SK-N-SH (cell line): Measurements from ENCODE around the gene SLC44A5.

Experiments used
- EP300 ChIP-seq, 2 experiments: IDR thresholded peaks; 2 replicates each; pipeline versions ENCODE4 v1.4.0 to v1.6.1; 2012; ENCODE audit warnings: borderline replicate concordance in 1 of 2, low read depth in 1 of 2, low read length in 1 of 2
- TF ChIP-seq, protein P1 (sequence below): IDR thresholded peaks from 2 replicates; pipeline ENCODE4 v1.4.0; 2012; ENCODE audit warnings: low read depth, borderline replicate concordance

DNA sequence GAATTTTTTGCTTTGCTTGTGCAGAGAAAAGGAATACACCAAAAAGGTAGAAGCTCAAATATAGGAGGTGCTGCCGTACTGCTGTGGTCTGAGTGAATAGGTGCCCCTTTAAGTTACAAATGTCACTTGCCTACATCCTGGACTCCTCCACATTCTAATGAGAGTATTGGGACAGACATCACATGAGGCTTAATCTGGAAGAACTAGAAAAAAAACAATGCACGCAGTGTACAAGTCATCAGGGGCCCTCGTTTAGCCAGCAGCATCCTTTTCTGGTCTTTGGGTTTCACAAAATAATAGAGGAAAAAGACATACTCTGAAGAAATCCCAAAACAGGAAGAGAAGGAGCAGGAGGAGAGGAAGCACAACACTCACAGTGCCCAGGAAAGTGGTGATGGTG is 89.3 kb downstream of the SLC44A5 start:
- TF ChIP-seq, protein P1, sequence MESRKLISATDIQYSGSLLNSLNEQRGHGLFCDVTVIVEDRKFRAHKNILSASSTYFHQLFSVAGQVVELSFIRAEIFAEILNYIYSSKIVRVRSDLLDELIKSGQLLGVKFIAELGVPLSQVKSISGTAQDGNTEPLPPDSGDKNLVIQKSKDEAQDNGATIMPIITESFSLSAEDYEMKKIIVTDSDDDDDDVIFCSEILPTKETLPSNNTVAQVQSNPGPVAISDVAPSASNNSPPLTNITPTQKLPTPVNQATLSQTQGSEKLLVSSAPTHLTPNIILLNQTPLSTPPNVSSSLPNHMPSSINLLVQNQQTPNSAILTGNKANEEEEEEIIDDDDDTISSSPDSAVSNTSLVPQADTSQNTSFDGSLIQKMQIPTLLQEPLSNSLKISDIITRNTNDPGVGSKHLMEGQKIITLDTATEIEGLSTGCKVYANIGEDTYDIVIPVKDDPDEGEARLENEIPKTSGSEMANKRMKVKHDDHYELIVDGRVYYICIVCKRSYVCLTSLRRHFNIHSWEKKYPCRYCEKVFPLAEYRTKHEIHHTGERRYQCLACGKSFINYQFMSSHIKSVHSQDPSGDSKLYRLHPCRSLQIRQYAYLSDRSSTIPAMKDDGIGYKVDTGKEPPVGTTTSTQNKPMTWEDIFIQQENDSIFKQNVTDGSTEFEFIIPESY, result no peak
- TF ChIP-seq EP300 (IDR thresholded peaks at IDR 0.05; ENCODE audit: borderline replicate concordance in 1 of 2, low read depth in 1 of 2, low read length in 1 of 2), result no peak
